Activated naive CD8-positive, alpha-beta T cell treated with anti-CD3 and anti-CD28 coated beads, Interleukin-2, amount 50 U/mL, for 24 hours (primary cell): ENCODE data around the gene KDSR.

Experiments
- ATAC-seq: fragments of 150-1000 bp; cut with Tn5 transposase; one replicate; pipeline ENCODE4 v1.10.0; 2021
- DNase-seq: peaks from one replicate; pipeline ENCODE4 v3.0.0; 2021
- H3K27ac Mint-ChIP-seq: one replicate; pipeline ENCODE4 v1.8.0; 2021; ENCODE audit warnings: mild to moderate bottlenecking, mixed read lengths
- H3K27me3 Mint-ChIP-seq: one replicate; pipeline ENCODE4 v1.8.0; 2021; ENCODE audit warnings: mixed read lengths
- H3K36me3 Mint-ChIP-seq: one replicate; pipeline ENCODE4 v1.8.0; 2021; ENCODE audit warnings: low read depth, mixed read lengths
- H3K4me1 Mint-ChIP-seq: one replicate; pipeline ENCODE4 v1.8.0; 2021; ENCODE audit warnings: mixed read lengths
- H3K4me3 Mint-ChIP-seq: one replicate; pipeline ENCODE4 v1.8.0; 2021; ENCODE audit warnings: mild to moderate bottlenecking, moderate library complexity, mixed read lengths
- H3K9me3 Mint-ChIP-seq: one replicate; pipeline ENCODE4 v1.8.0; 2021; ENCODE audit warnings: mixed read lengths

Gene KDSR

DNA sequence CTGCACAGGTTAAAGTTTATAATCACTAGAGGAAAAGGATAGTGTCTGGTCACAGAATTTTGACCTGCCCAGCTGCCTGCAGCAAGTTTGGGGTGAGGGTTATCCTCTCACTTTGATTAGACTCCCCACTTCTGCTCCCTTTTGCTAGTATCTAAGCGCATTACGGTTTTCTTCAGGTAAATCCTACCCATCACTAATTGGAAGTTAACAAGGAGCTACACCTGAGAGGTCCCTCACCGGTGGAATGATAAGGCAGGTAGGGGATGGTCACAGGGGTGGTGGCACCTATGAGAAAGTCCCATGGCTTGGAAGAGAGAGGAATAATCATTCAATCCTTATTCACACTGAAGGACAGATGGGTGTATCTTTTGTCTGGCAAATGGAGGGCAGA lies 55.0 kb downstream of the KDSR start:
- peaks cover 48% of the 10 kb centered on the region for H3K36me3 Mint-ChIP-seq
- H3K4me1 Mint-ChIP-seq, result peaks cover 90% of the 10 kb centered on the region
- H3K27ac Mint-ChIP-seq, result peak overlapping the region; percentile 80
- H3K9me3 Mint-ChIP-seq, result no peaks in the 10 kb centered on the region
- ATAC-seq (no peak), DNase-seq (no peak)
- H3K4me3 Mint-ChIP-seq, result peak overlapping the region; percentile 99
- no peaks in the 10 kb centered on the region for H3K27me3 Mint-ChIP-seq

DNA sequence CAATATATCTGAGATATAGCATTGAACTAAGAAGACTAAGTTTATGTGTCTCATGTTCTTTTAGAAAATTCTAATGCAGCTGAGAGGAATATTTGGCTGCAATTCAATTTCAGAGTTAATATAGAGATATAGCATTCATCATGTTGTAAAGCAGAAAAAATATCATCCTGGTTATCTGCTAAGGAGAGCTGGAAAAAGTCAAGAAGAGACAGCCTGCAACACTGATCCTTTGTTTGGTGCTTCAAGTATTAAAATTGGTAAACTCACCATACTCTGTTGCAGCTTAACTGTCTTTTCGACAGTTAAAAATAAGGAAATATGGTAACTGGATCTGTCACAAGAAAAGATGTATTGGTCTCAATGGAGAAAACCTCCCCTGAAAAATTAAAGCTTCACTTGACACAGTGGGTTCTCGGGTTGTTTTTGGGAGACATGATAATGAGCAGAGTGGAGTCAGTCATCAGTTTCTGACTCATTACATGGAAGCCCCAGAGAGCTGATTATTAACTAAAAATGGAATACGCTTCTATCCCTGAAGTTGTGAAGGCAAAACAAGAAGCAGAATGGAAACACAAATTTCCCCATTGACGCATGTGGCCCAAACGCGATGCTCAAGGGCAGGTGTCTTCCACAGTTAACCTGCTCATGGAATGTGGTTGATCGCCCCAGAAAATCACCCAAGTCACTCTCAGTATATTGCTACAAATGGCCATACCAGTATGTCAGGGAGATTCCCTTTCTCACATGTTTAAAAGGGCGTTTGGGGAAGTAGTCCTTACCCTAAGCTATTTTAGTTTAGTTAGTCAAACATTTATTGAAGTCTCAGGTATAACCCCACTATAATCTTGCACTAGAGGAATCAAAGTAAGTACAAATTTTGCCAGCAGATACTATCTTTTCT lies 55.6 kb downstream of the KDSR start:
- ATAC-seq (peak; percentile 50), DNase-seq (no peak)
- Mint-ChIP-seq H3K4me3 (peak overlapping the region; percentile 19), H3K36me3 (peaks cover 47% of the 10 kb centered on the region), H3K27me3 (no peaks in the 10 kb centered on the region), H3K27ac (peak overlapping the region; percentile 69), H3K9me3 (no peaks in the 10 kb centered on the region), H3K4me1 (peaks cover 91% of the 10 kb centered on the region)

DNA sequence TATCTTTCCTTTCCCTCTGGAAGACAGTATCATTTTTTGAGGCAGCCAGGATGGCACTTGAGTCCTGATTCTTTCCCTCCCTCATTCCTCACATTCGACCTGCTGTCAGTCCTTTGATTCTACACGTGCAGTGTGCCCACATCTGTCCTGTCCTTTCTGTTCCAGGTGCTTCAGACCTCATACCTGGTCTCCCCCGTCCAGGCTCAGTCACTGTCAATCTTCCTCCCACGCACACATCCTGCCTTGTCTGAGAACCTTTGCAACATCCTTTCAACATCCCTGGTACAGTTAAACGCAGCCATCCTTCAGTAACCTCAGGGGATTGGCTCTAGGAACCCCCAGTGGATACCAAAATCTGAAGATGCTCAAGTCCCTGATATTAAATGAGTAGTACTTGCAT lies 57.6 kb downstream of the KDSR start:
- Mint-ChIP-seq H3K27me3 (no peaks in the 10 kb centered on the region), H3K36me3 (peaks cover 38% of the 10 kb centered on the region), H3K4me3 (no peak overlapping the region), H3K4me1 (peaks cover 89% of the 10 kb centered on the region), H3K9me3 (no peaks in the 10 kb centered on the region), H3K27ac (peak overlapping the region; percentile 65)
- ATAC-seq (no peak), DNase-seq (no peak)

DNA sequence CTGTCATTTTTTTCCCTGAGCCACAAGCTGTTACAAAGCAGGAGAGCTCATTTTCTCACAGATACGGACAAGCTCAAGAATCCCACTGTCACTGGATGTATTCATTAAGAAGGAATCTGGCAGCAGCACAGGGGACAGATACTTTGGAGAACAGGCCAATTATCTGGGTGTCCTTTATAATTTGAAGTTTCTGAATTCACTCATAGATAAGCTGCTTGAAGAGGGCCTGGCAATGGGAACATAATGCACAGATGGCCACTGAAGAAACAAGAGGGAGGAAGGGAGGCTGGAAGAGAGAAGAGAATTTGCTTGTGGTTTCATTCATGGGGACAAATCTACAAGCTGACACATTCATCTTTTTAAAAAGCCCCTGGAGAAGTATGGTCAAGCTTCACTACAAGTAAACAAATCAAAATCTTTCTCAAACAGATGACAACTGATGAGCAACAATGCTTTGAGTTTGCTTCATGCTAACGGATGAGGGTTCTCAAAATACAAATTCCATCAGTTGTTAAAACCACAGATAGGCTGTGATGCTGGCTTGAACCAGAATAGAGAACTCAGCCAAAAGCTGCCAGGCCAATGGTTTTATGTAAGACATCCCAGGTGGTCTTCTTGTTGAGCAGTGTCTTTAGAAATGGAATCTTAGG lies 59.3 kb downstream of the KDSR start:
- peaks cover 29% of the 10 kb centered on the region for H3K36me3 Mint-ChIP-seq
- ATAC-seq (no peak), DNase-seq (no peak)
- no peaks in the 10 kb centered on the region for H3K27me3 Mint-ChIP-seq
- no peak overlapping the region for H3K4me3 Mint-ChIP-seq
- peaks cover 89% of the 10 kb centered on the region for H3K4me1 Mint-ChIP-seq
- H3K27ac Mint-ChIP-seq, result no peak overlapping the region
- no peaks in the 10 kb centered on the region for H3K9me3 Mint-ChIP-seq

DNA sequence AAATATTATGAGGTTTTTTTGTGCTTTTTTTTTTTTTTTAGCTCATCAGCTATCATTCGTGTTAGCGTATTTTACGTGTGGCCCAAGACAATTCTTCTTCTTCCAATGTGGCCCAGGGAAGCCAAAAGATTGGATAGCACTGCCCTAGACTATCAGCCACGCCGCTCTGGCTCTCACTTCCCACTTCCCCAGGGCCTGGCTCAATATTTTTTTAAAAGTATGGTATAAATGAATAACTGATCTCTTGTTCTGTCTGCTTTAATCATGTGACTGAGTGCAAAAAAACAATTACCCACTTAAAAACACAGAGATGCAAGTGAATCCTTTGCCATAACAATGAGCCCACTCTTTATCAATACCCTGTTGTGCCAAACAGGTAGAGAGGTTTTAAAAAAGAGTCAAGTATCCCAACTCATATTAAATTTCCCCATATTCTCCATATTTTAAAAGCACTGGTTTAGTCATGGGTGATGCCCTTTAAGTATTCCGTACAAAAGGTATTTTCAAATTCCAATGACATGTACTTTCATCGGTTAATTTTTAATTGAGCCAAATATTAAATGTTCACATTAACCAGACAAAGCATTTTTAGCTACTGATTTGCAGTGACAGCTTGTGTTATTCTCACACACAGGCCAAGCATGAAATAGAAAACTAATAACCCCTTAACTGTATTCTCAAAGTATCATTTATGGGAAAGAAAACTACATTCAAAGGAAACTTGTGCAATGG lies 60.0 kb downstream of the KDSR start:
- Mint-ChIP-seq H3K4me3 (no peak overlapping the region), H3K27me3 (no peaks in the 10 kb centered on the region), H3K27ac (peak overlapping the region; percentile 48), H3K36me3 (peaks cover 29% of the 10 kb centered on the region), H3K9me3 (no peaks in the 10 kb centered on the region), H3K4me1 (peaks cover 89% of the 10 kb centered on the region)
- ATAC-seq (no peak), DNase-seq (no peak)

DNA sequence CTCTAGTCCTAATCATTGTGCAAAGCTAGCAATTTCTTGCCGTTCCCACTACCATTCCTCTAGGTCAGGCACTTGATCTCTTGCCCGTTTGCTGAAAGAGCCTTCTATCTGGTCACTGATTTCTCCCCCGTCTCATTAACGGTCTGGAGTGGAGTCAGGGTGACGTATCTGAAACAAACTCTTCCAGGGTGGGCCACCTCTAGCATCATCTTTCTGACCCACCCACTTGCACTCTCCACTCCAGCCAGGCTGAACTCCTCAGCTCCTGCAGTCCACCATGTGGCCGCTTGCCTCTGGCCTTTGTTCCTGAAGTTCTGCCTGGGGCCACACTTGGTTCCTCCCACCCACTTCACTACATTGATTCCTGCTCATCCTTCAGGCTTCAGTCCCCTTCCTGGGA lies 60.8 kb downstream of the KDSR start:
- DNase-seq, result no peak
- Mint-ChIP-seq H3K27me3 (no peaks in the 10 kb centered on the region), H3K4me3 (no peak overlapping the region), H3K36me3 (peaks cover 30% of the 10 kb centered on the region), H3K9me3 (no peaks in the 10 kb centered on the region), H3K27ac (peak overlapping the region; percentile 48), H3K4me1 (peaks cover 89% of the 10 kb centered on the region)
- ATAC-seq, result no peak

DNA sequence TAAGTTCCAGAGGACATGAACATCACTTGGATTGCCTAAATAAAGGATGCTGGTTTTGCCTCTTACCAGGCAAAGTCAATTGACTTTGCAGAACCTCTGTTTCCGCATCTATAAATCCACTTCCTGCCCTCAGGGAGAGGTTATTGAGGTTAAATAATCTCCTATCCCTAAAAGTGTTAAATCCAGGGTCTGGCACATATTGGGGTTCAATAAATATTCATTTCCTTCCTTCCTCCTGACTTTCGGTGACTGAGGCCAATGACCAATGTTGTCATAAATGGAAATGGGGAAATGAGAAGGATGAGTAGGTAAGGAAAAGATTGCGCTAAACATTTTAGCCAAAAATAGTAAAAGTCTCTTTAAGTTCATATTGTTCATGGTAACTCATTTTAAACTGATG lies 63.5 kb downstream of the KDSR start:
- Mint-ChIP-seq H3K27me3 (no peaks in the 10 kb centered on the region), H3K9me3 (no peaks in the 10 kb centered on the region), H3K4me1 (peaks cover 94% of the 10 kb centered on the region), H3K4me3 (peak overlapping the region; percentile 64), H3K36me3 (peaks cover 45% of the 10 kb centered on the region), H3K27ac (peak overlapping the region; percentile 99)
- ATAC-seq (no peak), DNase-seq (no peak)

DNA sequence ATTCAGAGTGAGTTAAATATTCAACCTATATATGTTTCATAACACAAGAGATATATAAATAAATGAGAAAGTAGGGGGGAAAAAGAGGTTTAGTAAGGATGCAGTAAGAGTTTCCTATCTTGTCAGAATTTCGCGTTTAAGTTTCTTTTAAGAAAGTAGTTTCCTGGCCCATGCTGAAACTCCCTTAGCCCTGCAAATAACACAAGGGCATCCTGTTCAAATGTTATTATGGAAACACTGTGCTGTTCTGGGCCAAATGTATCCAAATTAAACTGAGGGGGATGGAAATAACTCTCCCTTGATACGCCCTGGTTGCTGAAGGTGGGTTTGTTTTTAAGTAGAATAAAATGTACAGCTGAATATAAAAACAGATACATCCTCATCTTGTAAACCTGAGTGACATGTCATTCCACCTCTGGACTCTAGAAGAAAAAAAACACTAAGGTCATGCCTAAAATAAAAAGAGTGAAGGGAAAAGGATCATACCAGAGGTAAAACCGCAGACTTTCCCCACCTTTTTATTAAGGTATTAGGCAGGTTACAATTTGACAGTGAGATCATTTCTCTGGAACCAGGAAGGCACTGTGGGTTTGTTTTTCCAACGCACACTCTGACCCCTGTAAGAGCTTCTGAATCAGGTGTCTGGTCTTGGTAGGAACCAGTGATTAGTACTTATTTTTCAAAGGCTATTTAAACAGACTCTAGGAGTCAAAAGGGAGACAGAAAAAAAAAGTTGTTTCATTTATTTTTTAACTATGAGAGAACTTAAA lies 64.2 kb downstream of the KDSR start:
- H3K36me3 Mint-ChIP-seq, result peaks cover 51% of the 10 kb centered on the region
- H3K27ac Mint-ChIP-seq, result peak overlapping the region; percentile 99
- ATAC-seq (peak; percentile 72), DNase-seq (no peak)
- peak overlapping the region; percentile 70 for H3K4me3 Mint-ChIP-seq
- peaks cover 92% of the 10 kb centered on the region for H3K4me1 Mint-ChIP-seq
- no peaks in the 10 kb centered on the region for H3K9me3 Mint-ChIP-seq
- no peaks in the 10 kb centered on the region for H3K27me3 Mint-ChIP-seq

DNA sequence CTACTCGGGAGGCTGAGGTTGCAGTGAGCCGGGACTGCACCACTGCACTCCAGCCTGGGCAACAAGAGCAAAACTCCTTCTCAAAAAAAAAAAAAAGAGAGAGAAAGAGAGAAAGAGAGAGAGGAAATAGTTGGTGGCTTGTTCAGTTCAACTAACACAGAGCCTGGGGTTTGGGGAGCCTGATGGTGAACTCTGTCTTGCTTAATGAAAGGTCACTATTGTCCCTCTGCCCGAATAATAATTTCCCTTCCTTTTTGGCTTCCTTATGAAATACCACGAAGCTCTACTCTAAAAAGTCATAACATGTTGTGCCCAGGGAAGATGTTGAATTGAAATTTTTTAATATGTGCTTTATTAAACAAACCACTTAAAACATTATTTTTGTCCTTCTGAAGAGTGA lies 64.8 kb downstream of the KDSR start:
- DNase-seq (no peak), ATAC-seq (peak; percentile 8)
- Mint-ChIP-seq H3K27ac (peak overlapping the region; percentile 99), H3K4me1 (peaks cover 91% of the 10 kb centered on the region), H3K4me3 (peak overlapping the region; percentile 70), H3K9me3 (no peaks in the 10 kb centered on the region), H3K36me3 (peaks cover 52% of the 10 kb centered on the region), H3K27me3 (no peaks in the 10 kb centered on the region)

DNA sequence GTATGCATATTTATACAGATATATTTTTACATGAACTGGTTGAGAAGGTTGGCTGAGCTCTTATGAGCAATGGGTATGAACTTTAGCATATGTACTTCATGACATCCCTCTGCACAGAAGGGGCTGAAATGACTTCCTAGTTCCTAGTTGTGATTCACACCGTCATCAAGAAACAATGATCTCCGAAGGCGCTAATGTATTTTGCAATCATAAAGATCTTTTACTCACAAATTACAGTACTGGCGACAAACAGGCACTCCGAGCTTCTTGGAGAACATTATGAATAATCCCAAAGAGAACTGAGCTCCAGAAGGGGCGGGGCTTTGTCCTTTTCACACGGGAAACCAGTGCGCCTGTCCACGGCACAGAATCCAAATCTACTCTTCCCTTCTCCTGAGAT lies 65.6 kb downstream of the KDSR start:
- ATAC-seq, result peak; percentile 34
- no peak for DNase-seq
- Mint-ChIP-seq H3K4me3 (peak overlapping the region; percentile 70), H3K27me3 (no peaks in the 10 kb centered on the region), H3K9me3 (no peaks in the 10 kb centered on the region), H3K36me3 (peaks cover 49% of the 10 kb centered on the region), H3K4me1 (peaks cover 85% of the 10 kb centered on the region), H3K27ac (peak overlapping the region; percentile 99)

DNA sequence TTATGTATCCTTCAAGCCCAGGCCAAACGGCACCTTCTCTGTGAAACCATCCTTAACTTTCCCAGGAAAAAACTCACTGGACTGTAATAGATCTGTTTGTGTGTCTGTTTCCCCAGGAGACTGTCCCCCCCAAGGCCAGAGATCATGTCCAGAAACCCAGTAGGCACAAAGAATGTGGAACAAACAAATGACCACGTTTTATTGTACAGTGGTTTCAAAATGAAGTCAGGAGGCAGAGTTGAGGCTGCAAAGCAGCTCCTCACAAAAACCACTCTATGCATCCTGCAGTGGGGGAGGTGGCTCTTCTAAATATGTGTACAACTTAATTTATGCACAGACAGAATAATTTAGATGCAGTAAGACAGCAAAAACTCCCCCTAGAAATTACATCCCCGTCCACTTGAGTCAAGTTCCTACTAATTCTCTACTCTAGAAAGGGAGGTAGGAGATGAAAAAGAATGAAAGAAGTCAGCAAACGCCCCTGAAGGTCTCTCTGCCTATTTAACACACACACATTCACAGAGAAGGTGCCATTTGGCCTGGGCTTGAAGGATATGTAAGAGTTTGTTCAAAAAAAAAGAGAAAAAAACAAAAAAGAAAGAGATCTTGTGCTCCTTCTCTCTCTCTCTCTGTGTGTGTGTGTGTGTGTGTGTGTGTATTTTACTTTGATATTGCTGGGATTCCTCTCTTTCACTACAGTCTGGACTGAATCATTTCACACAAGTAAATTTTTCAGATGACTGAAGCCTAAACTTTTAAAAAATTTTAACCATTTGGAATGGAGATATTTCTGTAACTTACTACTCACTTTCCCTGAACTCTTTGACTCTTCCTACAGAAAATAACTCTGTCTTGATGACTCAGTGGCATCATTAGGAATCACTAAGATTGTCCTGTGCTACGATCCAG lies 66.9 kb downstream of the KDSR start:
- DNase-seq, result no peak
- Mint-ChIP-seq H3K27me3 (no peaks in the 10 kb centered on the region), H3K27ac (peak overlapping the region; percentile 99), H3K9me3 (no peaks in the 10 kb centered on the region), H3K4me3 (peak overlapping the region; percentile 70), H3K36me3 (peaks cover 55% of the 10 kb centered on the region), H3K4me1 (peaks cover 81% of the 10 kb centered on the region)
- ATAC-seq, result peak; percentile 60

DNA sequence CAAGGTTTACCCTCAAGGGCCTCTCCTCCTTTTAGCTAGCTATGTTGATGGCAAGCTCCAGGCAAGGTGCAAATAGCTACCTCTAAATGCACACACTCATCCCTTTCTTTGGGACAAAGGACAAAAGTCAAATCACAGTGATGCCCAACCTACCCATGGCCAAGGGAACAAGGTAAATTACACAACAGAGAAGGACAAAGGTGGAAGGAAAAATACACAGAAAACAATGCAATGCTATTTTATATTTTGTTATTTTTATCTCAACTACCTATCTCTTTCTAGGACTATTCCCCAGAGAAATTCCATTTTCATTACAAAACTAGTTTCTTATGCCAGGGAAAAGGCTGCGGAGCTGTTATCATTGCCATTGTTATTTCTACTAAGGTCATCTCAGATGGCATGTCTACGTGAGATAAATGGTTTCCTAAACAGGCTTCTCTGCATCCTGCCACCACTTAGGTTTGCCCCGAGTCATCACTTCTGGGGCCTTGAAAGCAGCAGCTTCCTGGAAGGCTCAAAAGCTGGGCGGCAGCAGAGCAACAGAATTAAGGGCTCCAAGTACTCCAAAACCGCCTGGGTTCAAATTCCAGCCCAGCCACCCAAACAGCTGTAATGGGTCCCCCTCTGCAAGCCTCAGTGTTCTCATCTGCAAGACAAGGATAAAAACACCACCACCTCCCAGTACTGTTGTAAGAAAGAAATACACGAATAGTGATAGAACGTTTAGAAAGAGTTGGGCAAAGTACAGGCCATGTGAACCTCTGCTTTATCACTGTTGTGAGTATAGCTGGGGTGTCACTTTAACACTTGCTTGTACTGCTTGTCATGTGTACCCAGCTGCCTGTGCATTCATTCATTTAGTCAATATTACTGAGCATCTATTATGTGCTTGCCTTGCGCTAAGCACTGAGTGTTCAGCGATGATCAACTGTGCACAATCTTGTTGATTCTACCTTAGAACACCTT lies 68.3 kb downstream of the KDSR start:
- no peak for DNase-seq
- peaks cover 60% of the 10 kb centered on the region for H3K36me3 Mint-ChIP-seq
- H3K27me3 Mint-ChIP-seq, result no peaks in the 10 kb centered on the region
- ATAC-seq, result no peak
- H3K4me1 Mint-ChIP-seq, result peaks cover 74% of the 10 kb centered on the region
- peak overlapping the region; percentile 70 for H3K4me3 Mint-ChIP-seq
- no peaks in the 10 kb centered on the region for H3K9me3 Mint-ChIP-seq
- peak overlapping the region; percentile 99 for H3K27ac Mint-ChIP-seq
